Measurements from ENCODE around the gene KCNQ1.

- TF ChIP-seq CTCF (optimal IDR thresholded peaks at IDR 0.05 in 1 of 3, IDR thresholded peaks at IDR 0.05 in 1 of 3, conservative IDR thresholded peaks at IDR 0.05 in 1 of 3; ENCODE audit: extremely low read depth in 1 of 3, insufficient read depth in 2 of 3, low read length in 3 of 3) = no peak
- TF ChIP-seq EZH2 (IDR thresholded peaks at IDR 0.05; ENCODE audit: low read length) = no peak
Observed at GRCh38 chr11:2660357-2660939, 215.6 kb downstream of the KCNQ1 start.

All from keratinocyte (primary cell).